ENCODE data around the gene PNLIPRP2.

PNLIPRP2 gene

GRCh38 chr10:116671274-116671926 lies 50.6 kb downstream of the PNLIPRP2 start:
- Histone ChIP-seq H3K27ac (ENCODE audit: low read length) (no peak overlapping the region), H3K9me2 (replicated peaks; ENCODE audit: insufficient read depth, low read length) (no peaks in the 10 kb centered on the region), H4K20me1 (ENCODE audit: insufficient read depth, low read length) (no peaks in the 10 kb centered on the region), H3K9ac (ENCODE audit: low read length) (no peak overlapping the region), H3F3A (ENCODE audit: insufficient read depth, low read length) (no peaks in the 10 kb centered on the region), H3K79me2 (ENCODE audit: low read length) (no peaks in the 10 kb centered on the region), H3K4me2 (ENCODE audit: low read depth, low read length) (no peak overlapping the region), H2AFZ (ENCODE audit: low read length) (no peak overlapping the region), H3K4me1 (ENCODE audit: low read length) (no peaks in the 10 kb centered on the region), H3K27me3 (replicated peaks; ENCODE audit: insufficient read depth, low read length) (no peaks in the 10 kb centered on the region), H3K36me3 (replicated peaks; ENCODE audit: insufficient read depth, low read length) (no peaks in the 10 kb centered on the region), H3K4me3 (ENCODE audit: low read length) (no peak overlapping the region), H3K9me3 (replicated peaks; ENCODE audit: insufficient read depth, low read length) (no peaks in the 10 kb centered on the region)
- TF ChIP-seq EZH2 (optimal IDR thresholded peaks at IDR 0.05; ENCODE audit: low read depth, low read length): no peak
- DNase-seq: no peak

DNA sequence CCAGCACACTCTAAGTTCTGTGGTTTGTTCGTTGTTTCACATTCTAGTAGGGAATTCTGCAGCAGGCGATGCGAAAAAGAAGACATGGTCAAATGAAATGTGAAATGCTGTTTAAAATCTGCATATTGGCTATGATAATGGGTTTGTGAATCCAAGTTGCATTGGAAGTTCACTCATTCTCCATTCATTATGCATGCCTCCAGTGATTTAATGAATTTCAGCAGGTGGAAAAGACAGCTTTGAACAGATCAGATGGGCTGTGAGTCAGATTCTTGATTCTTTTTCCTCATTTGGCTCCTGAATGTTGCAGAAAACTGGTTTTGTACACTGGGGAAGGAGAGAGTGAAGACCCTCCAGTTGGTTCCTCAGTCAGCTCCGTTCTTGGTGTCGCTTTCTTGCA lies 52.1 kb downstream of the PNLIPRP2 start:
- Histone ChIP-seq H2AFZ (ENCODE audit: low read length) (no peak overlapping the region), H3K9me2 (replicated peaks; ENCODE audit: insufficient read depth, low read length) (no peaks in the 10 kb centered on the region), H3K4me3 (ENCODE audit: low read length) (no peak overlapping the region), H4K20me1 (ENCODE audit: insufficient read depth, low read length) (no peaks in the 10 kb centered on the region), H3K79me2 (ENCODE audit: low read length) (no peaks in the 10 kb centered on the region), H3K4me2 (ENCODE audit: low read depth, low read length) (no peak overlapping the region), H3K9ac (ENCODE audit: low read length) (no peak overlapping the region), H3F3A (ENCODE audit: insufficient read depth, low read length) (no peaks in the 10 kb centered on the region), H3K9me3 (replicated peaks; ENCODE audit: insufficient read depth, low read length) (no peaks in the 10 kb centered on the region), H3K27ac (ENCODE audit: low read length) (no peak overlapping the region), H3K27me3 (replicated peaks; ENCODE audit: insufficient read depth, low read length) (no peaks in the 10 kb centered on the region), H3K36me3 (replicated peaks; ENCODE audit: insufficient read depth, low read length) (no peaks in the 10 kb centered on the region), H3K4me1 (ENCODE audit: low read length) (no peaks in the 10 kb centered on the region)
- no peak for TF ChIP-seq EZH2phosphoT487 (IDR thresholded peaks at IDR 0.05; ENCODE audit: low read length)
- TF ChIP-seq, protein P1, sequence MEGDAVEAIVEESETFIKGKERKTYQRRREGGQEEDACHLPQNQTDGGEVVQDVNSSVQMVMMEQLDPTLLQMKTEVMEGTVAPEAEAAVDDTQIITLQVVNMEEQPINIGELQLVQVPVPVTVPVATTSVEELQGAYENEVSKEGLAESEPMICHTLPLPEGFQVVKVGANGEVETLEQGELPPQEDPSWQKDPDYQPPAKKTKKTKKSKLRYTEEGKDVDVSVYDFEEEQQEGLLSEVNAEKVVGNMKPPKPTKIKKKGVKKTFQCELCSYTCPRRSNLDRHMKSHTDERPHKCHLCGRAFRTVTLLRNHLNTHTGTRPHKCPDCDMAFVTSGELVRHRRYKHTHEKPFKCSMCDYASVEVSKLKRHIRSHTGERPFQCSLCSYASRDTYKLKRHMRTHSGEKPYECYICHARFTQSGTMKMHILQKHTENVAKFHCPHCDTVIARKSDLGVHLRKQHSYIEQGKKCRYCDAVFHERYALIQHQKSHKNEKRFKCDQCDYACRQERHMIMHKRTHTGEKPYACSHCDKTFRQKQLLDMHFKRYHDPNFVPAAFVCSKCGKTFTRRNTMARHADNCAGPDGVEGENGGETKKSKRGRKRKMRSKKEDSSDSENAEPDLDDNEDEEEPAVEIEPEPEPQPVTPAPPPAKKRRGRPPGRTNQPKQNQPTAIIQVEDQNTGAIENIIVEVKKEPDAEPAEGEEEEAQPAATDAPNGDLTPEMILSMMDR (IDR thresholded peaks at IDR 0.05; ENCODE audit: low read length): no peak
- no peak for DNase-seq

DNA sequence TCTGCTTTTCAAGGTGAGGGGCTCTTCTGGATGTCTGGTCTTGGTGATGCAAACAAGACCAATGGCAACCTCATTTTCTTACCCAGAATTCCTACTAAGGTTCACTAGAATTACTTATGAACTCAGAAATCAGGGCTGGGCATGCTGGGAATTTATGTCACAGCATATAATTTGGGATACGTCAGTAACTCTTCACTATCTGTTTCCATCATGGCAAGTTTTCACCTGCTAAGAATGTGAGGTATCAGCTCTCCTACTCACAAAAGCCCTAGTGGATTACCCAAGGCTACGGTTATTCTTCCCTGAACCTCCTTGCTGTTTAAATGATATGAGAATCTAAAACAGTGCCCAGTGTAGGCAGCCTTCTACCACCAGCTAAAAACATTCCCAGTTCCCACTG lies 53.1 kb downstream of the PNLIPRP2 start:
- no peaks in the 10 kb centered on the region for H3F3A ChIP-seq (ENCODE audit: insufficient read depth, low read length)
- H3K27ac ChIP-seq (ENCODE audit: low read length): no peak overlapping the region
- no peaks in the 10 kb centered on the region for H3K79me2 ChIP-seq (ENCODE audit: low read length)
- TF ChIP-seq, protein P1 (IDR thresholded peaks at IDR 0.05; ENCODE audit: low read length): no peak
- TF ChIP-seq EZH2phosphoT487 (IDR thresholded peaks at IDR 0.05; ENCODE audit: low read length): no peak
- TF ChIP-seq EZH2 (optimal IDR thresholded peaks at IDR 0.05; ENCODE audit: low read depth, low read length): no peak
- no peaks in the 10 kb centered on the region for H3K9me3 ChIP-seq (replicated peaks; ENCODE audit: insufficient read depth, low read length)
- no peaks in the 10 kb centered on the region for H3K9me2 ChIP-seq (replicated peaks; ENCODE audit: insufficient read depth, low read length)
- H3K4me2 ChIP-seq (ENCODE audit: low read depth, low read length): no peak overlapping the region
- no peaks in the 10 kb centered on the region for H3K36me3 ChIP-seq (replicated peaks; ENCODE audit: insufficient read depth, low read length)
- no peaks in the 10 kb centered on the region for H3K27me3 ChIP-seq (replicated peaks; ENCODE audit: insufficient read depth, low read length)
- H3K4me3 ChIP-seq (ENCODE audit: low read length): no peak overlapping the region
- H2AFZ ChIP-seq (ENCODE audit: low read length): no peak overlapping the region
- no peak for DNase-seq
- H3K4me1 ChIP-seq (ENCODE audit: low read length): no peaks in the 10 kb centered on the region
- no peak overlapping the region for H3K9ac ChIP-seq (ENCODE audit: low read length)
- no peaks in the 10 kb centered on the region for H4K20me1 ChIP-seq (ENCODE audit: insufficient read depth, low read length)

DNA sequence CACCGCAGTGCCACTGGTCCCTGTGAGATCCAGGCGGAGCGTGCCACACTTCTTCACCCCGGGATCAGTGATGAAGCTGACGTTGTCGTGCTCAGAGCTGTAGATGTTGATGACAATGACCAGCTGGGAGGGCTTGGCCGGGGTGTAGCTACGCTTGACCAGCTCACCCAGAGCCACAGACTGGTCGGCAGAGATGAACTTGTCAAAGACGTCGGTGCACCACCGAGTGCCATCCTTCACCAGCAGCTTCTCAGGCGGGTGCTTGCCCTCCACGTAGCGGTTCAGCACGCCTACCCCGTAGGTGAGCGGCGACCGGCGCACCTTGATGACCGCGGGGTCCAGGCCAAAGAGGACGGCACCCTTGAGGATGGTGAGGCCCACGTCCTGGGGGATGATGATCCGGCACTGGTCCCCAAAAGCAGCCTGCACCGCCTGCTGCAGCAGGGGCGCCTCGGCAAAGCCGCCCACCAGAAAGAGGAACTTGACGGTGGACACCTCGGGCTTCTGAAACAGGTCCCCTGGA lies 54.2 kb downstream of the PNLIPRP2 start:
- Histone ChIP-seq H3F3A (ENCODE audit: insufficient read depth, low read length) (no peaks in the 10 kb centered on the region), H3K4me1 (ENCODE audit: low read length) (no peaks in the 10 kb centered on the region), H3K9me3 (replicated peaks; ENCODE audit: insufficient read depth, low read length) (no peaks in the 10 kb centered on the region), H3K9me2 (replicated peaks; ENCODE audit: insufficient read depth, low read length) (no peaks in the 10 kb centered on the region), H2AFZ (ENCODE audit: low read length) (no peak overlapping the region), H3K9ac (ENCODE audit: low read length) (no peak overlapping the region), H3K27ac (ENCODE audit: low read length) (no peak overlapping the region), H3K79me2 (ENCODE audit: low read length) (no peaks in the 10 kb centered on the region), H3K4me3 (ENCODE audit: low read length) (no peak overlapping the region), H3K36me3 (replicated peaks; ENCODE audit: insufficient read depth, low read length) (no peaks in the 10 kb centered on the region), H3K27me3 (replicated peaks; ENCODE audit: insufficient read depth, low read length) (no peaks in the 10 kb centered on the region), H4K20me1 (ENCODE audit: insufficient read depth, low read length) (no peaks in the 10 kb centered on the region), H3K4me2 (ENCODE audit: low read depth, low read length) (no peak overlapping the region)
- TF ChIP-seq EZH2phosphoT487 (IDR thresholded peaks at IDR 0.05; ENCODE audit: low read length) (no peak), EZH2 (optimal IDR thresholded peaks at IDR 0.05; ENCODE audit: low read depth, low read length) (no peak)
- TF ChIP-seq, protein P1 (IDR thresholded peaks at IDR 0.05; ENCODE audit: low read length): no peak
- DNase-seq: no peak
